Measurements from ENCODE around the gene VDAC1. TPM values are rescaled to one million over a fixed set of nuclear protein-coding genes. Genes with fewer than 3 reads are reported as not detected.

Gene VDAC1
- total RNA-seq, 2 experiments from 2014 or later, result 46.8 to 50.9 TPM

DNA sequence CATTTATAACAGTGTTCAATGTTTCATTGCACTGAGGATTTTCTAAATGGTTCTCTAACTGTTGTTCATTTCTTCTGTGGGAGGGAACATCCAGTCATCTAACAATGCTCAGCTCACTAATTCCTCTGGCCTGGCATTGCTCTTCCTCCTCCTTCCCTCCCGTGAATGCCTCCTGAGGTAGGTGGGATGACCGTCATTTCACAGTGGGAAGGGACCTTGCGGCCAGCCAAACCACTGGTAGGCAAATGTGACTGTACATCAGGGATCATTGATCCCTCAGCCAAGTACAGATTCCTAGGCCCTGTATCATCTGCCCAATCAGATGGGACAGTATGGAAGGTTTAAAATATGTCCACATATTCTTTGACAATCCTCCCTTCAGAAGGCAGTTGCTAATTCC, 23.7 kb upstream of the VDAC1 start:
- no peak overlapping the region for H3K27ac ChIP-seq (ENCODE audit: low read depth in 1 of 2, low read length in 2 of 2)
- Mint-ChIP-seq H3K27me3 (no peaks in the 10 kb centered on the region), H3K4me3 (no peak overlapping the region), H3K27ac (no peak overlapping the region), H3K9me3 (no peaks in the 10 kb centered on the region), H3K4me1 (ENCODE audit: low read depth) (peaks cover 6% of the 10 kb centered on the region), H3K36me3 (ENCODE audit: low read depth) (no peaks in the 10 kb centered on the region)
- no peaks in the 10 kb centered on the region for H3K27me3 ChIP-seq (ENCODE audit: control insufficient read depth in 1 of 2, insufficient read depth in 2 of 2, low read length in 2 of 2)
- H3K36me3 ChIP-seq (ENCODE audit: insufficient read depth, low read length), result no peaks in the 10 kb centered on the region
- no peak overlapping the region for H3K4me3 ChIP-seq (ENCODE audit: low read length)
- POLR2A ChIA-PET, result no interaction called here
- CTCF ChIA-PET, result no interaction called here
- intact Hi-C loops (cut with DNase I, micrococcal nuclease), result no loop called here
- H3K4me1 ChIP-seq (ENCODE audit: insufficient read depth, low read length), result no peaks in the 10 kb centered on the region
- no peaks in the 10 kb centered on the region for H3K9me3 ChIP-seq (ENCODE audit: control insufficient read depth in 1 of 2, insufficient read depth in 1 of 2, low read length in 2 of 2)
- ATAC-seq (ENCODE audit: poor library complexity) (no peak), DNase-seq (no peak)
- TF ChIP-seq, protein P1, sequence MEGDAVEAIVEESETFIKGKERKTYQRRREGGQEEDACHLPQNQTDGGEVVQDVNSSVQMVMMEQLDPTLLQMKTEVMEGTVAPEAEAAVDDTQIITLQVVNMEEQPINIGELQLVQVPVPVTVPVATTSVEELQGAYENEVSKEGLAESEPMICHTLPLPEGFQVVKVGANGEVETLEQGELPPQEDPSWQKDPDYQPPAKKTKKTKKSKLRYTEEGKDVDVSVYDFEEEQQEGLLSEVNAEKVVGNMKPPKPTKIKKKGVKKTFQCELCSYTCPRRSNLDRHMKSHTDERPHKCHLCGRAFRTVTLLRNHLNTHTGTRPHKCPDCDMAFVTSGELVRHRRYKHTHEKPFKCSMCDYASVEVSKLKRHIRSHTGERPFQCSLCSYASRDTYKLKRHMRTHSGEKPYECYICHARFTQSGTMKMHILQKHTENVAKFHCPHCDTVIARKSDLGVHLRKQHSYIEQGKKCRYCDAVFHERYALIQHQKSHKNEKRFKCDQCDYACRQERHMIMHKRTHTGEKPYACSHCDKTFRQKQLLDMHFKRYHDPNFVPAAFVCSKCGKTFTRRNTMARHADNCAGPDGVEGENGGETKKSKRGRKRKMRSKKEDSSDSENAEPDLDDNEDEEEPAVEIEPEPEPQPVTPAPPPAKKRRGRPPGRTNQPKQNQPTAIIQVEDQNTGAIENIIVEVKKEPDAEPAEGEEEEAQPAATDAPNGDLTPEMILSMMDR (IDR thresholded peaks at IDR 0.05), result no peak

DNA sequence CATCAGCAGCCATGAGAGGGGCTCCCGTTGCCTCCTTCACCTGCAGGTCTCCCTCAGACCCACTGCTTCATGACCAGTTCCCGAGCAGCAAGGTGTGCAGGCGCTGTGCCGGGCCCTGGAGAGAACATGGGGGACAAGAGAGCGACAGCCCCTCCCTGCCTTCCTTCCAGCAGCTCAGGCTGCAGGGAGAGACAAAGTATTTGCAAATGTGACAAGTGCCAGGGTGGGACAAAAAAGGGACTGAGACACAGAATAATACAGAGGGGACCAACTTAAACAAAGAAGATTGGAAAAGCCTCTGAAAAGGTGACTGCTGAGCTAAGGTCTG, 22.5 kb upstream of the VDAC1 start:
- ATAC-seq (ENCODE audit: poor library complexity), result no peak
- intact Hi-C loops (cut with DNase I, micrococcal nuclease), result no loop called here
- Mint-ChIP-seq H3K9me3 (no peaks in the 10 kb centered on the region), H3K4me1 (ENCODE audit: low read depth) (peaks cover 6% of the 10 kb centered on the region), H3K4me3 (no peak overlapping the region), H3K36me3 (ENCODE audit: low read depth) (no peaks in the 10 kb centered on the region), H3K27me3 (no peaks in the 10 kb centered on the region), H3K27ac (no peak overlapping the region)
- no peaks in the 10 kb centered on the region for H3K9me3 ChIP-seq (ENCODE audit: control insufficient read depth in 1 of 2, insufficient read depth in 1 of 2, low read length in 2 of 2)
- DNase-seq, result no peak
- no peaks in the 10 kb centered on the region for H3K4me1 ChIP-seq (ENCODE audit: insufficient read depth, low read length)
- H3K36me3 ChIP-seq (ENCODE audit: insufficient read depth, low read length), result no peaks in the 10 kb centered on the region
- H3K27me3 ChIP-seq (ENCODE audit: control insufficient read depth in 1 of 2, insufficient read depth in 2 of 2, low read length in 2 of 2), result no peaks in the 10 kb centered on the region
- no peak overlapping the region for H3K27ac ChIP-seq (ENCODE audit: low read depth in 1 of 2, low read length in 2 of 2)
- no peak overlapping the region for H3K4me3 ChIP-seq (ENCODE audit: low read length)
- TF ChIP-seq, protein P1 (IDR thresholded peaks at IDR 0.05), result no peak
- CTCF ChIA-PET, result interaction anchor here (0.7 to 1.5 kb wide), 11 partner anchors 11 to 269 kb away, joined by 3 to 8 read pairs (median 4); partner anchors contain the start of gene VDAC1
- POLR2A ChIA-PET, result interaction anchor here (1.2 kb wide), 3 partner anchors 85 to 124 kb away, joined by 3 to 7 read pairs (median 4); no protein-coding TSS in a partner anchor

DNA sequence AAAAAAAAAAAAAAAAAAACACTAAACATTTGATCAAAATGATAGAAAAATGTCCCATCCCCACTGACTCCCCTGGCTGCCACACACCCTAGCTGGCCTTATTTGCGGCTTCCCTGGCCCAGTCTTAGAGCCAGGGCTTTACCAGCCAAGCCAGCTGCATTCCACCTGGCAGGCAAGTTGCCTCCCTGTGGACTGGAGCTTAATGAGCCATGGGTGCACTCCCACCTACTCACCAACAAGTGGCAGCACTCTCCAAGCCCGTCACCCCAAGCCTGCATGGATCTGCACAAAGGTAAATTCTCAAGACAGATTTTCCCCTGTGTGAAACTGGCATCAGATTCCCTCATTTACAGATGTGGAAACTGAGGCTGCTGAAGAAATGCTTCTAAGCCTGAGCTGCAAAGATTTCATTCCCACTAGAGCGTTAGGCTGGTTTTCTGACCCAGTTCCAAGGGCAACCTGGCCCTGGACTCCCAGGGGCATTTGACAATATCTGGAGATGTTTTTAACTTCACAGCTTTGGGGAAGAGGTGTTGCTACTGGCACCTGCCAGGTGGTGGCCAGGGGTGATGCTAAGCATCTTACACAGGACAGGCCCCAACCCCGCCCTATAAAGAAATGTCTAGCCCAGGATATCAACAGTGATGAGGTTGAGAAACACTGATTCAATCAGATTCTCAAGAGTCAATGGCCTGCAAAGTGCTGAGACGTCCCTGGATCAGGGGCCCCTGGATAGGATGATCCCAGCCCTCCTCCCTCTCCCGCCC, 21.9 kb upstream of the VDAC1 start:
- POLR2A ChIA-PET, result interaction anchor here (0.6 to 1.5 kb wide), 8 partner anchors 74 to 262 kb away, joined by 3 to 8 read pairs (median 4); no protein-coding TSS in a partner anchor
- no peaks in the 10 kb centered on the region for H3K36me3 Mint-ChIP-seq (ENCODE audit: low read depth)
- Histone ChIP-seq H3K4me1 (ENCODE audit: insufficient read depth, low read length) (no peaks in the 10 kb centered on the region), H3K4me3 (ENCODE audit: low read length) (no peak overlapping the region), H3K27ac (ENCODE audit: low read depth in 1 of 2, low read length in 2 of 2) (no peak overlapping the region), H3K9me3 (ENCODE audit: control insufficient read depth in 1 of 2, insufficient read depth in 1 of 2, low read length in 2 of 2) (no peaks in the 10 kb centered on the region), H3K36me3 (ENCODE audit: insufficient read depth, low read length) (no peaks in the 10 kb centered on the region), H3K27me3 (ENCODE audit: control insufficient read depth in 1 of 2, insufficient read depth in 2 of 2, low read length in 2 of 2) (no peaks in the 10 kb centered on the region)
- H3K9me3 Mint-ChIP-seq, result no peaks in the 10 kb centered on the region
- H3K4me3 Mint-ChIP-seq, result no peak overlapping the region
- intact Hi-C loops (cut with DNase I, micrococcal nuclease), result loop anchor here (1.0 kb wide), 1 partner anchor 263 kb away; no protein-coding TSS in a partner anchor
- H3K4me1 Mint-ChIP-seq (ENCODE audit: low read depth), result peaks cover 6% of the 10 kb centered on the region
- CTCF ChIA-PET, result interaction anchor here (0.7 to 1.5 kb wide), 20 partner anchors 11 to 1194 kb away, joined by 3 to 8 read pairs (median 3); partner anchors contain the start of gene VDAC1
- no peaks in the 10 kb centered on the region for H3K27me3 Mint-ChIP-seq
- ATAC-seq (ENCODE audit: poor library complexity) (peak; percentile 99), DNase-seq (peak; percentile 38 to 80 (median 50))
- H3K27ac Mint-ChIP-seq, result no peak overlapping the region
- TF ChIP-seq, protein P1 (IDR thresholded peaks at IDR 0.05), result peak; percentile 64
